Measurements from ENCODE around the gene RCC2. TPM values are rescaled to one million over a fixed set of nuclear protein-coding genes. Genes with fewer than 3 reads are reported as not detected.

The RCC2 gene
- total RNA-seq, 3 donors from 2014 or later (not counting 1 experiment from before 2014, with no cell fraction given) = 55.2 to 76.8 (median 73.2) TPM

DNA sequence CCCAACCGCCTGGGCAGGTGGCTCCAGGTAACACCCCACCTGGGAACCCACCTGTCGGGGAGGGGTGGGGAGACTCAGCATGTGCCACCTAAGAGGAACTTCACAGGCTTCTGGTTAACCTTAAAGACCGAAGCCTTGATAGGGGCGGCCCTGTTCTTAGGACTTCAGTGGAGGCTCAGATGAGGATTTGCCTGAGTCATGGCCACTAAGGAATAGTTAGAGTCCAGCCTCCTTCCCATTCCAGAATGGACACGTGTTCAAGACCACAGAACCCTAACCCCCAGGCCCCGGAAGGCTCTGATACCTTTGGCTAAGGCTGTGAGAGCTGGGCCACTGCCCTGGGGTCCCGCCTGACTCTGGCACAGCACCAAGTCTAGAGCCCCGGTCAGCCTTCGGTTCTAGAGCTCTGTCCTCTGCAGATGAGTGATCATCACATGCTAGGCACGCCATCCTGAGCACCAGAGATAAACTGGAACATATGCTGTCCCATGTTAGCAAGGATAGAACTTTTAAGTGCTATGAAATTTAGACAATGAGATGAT, 47.2 kb downstream of the RCC2 start:
- no peak for ATAC-seq
- Histone ChIP-seq H3K36me3 (ENCODE audit: control insufficient read depth, insufficient read depth, low read length) (no peaks in the 10 kb centered on the region), H3K27ac (ENCODE audit: low read length) (no peak overlapping the region), H3K27me3 (ENCODE audit: control insufficient read depth, insufficient read depth, low read length) (no peaks in the 10 kb centered on the region), H3K4me1 (ENCODE audit: control insufficient read depth, insufficient read depth, low read length) (no peaks in the 10 kb centered on the region), H3K4me3 (ENCODE audit: low read length) (no peak overlapping the region), H3K9me3 (ENCODE audit: control insufficient read depth, insufficient read depth, low read length) (no peaks in the 10 kb centered on the region)
- Mint-ChIP-seq H3K36me3 (no peaks in the 10 kb centered on the region), H3K27ac (no peak overlapping the region), H3K9me3 (no peaks in the 10 kb centered on the region), H3K4me1 (peaks cover 0 to 5% of the 10 kb centered on the region in 2 donors), H3K4me3 (no peak overlapping the region), H3K27me3 (ENCODE audit: low read depth in 2 of 2) (peaks cover 0 to 3% of the 10 kb centered on the region in 2 donors)
- intact Hi-C loops (cut with micrococcal nuclease) = no loop called here
- 81% methylated on average over 10 of the region's 10 CpGs for WGBS (ENCODE audit: insufficient coverage)
- TF ChIP-seq, protein P1, sequence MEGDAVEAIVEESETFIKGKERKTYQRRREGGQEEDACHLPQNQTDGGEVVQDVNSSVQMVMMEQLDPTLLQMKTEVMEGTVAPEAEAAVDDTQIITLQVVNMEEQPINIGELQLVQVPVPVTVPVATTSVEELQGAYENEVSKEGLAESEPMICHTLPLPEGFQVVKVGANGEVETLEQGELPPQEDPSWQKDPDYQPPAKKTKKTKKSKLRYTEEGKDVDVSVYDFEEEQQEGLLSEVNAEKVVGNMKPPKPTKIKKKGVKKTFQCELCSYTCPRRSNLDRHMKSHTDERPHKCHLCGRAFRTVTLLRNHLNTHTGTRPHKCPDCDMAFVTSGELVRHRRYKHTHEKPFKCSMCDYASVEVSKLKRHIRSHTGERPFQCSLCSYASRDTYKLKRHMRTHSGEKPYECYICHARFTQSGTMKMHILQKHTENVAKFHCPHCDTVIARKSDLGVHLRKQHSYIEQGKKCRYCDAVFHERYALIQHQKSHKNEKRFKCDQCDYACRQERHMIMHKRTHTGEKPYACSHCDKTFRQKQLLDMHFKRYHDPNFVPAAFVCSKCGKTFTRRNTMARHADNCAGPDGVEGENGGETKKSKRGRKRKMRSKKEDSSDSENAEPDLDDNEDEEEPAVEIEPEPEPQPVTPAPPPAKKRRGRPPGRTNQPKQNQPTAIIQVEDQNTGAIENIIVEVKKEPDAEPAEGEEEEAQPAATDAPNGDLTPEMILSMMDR (IDR thresholded peaks at IDR 0.05) = no peak
- DNase-seq = no peak

DNA sequence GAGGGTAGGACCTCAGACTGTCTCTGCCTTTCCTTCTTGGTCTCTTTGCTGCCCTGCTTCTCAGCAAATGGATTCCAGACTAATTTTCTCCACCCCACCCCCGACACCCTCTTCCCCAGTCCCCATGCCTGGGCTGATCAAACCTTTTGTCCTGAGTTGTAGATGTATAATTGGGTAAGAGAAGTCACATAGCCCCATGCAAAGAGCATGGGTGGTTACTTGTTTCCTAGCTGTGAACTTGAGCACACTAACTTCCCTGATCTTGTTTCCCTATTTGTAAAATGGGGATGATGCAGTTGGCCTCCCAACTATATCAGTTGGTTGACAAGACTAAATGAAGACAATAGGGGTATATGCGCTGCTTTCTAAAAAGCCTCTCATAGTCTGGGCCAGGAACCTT, 58.3 kb downstream of the RCC2 start:
- ATAC-seq (no peak), DNase-seq (no peak)
- TF ChIP-seq, protein P1 (IDR thresholded peaks at IDR 0.05) = no peak
- Mint-ChIP-seq H3K9me3 (no peaks in the 10 kb centered on the region), H3K4me3 (no peak overlapping the region), H3K36me3 (no peaks in the 10 kb centered on the region), H3K27me3 (ENCODE audit: low read depth in 2 of 2) (peaks cover 7 to 12% of the 10 kb centered on the region in 2 donors), H3K4me1 (no peaks in the 10 kb centered on the region), H3K27ac (no peak overlapping the region)
- no peaks in the 10 kb centered on the region for H3K27me3 ChIP-seq (ENCODE audit: control insufficient read depth, insufficient read depth, low read length)
- no peaks in the 10 kb centered on the region for H3K36me3 ChIP-seq (ENCODE audit: control insufficient read depth, insufficient read depth, low read length)
- 93% methylated on average over 1 of the region's 2 CpGs for WGBS (ENCODE audit: insufficient coverage)
- no peaks in the 10 kb centered on the region for H3K9me3 ChIP-seq (ENCODE audit: control insufficient read depth, insufficient read depth, low read length)
- H3K27ac ChIP-seq (ENCODE audit: low read length) = no peak overlapping the region
- no peak overlapping the region for H3K4me3 ChIP-seq (ENCODE audit: low read length)
- no peaks in the 10 kb centered on the region for H3K4me1 ChIP-seq (ENCODE audit: control insufficient read depth, insufficient read depth, low read length)
- intact Hi-C loops (cut with micrococcal nuclease) = no loop called here

DNA sequence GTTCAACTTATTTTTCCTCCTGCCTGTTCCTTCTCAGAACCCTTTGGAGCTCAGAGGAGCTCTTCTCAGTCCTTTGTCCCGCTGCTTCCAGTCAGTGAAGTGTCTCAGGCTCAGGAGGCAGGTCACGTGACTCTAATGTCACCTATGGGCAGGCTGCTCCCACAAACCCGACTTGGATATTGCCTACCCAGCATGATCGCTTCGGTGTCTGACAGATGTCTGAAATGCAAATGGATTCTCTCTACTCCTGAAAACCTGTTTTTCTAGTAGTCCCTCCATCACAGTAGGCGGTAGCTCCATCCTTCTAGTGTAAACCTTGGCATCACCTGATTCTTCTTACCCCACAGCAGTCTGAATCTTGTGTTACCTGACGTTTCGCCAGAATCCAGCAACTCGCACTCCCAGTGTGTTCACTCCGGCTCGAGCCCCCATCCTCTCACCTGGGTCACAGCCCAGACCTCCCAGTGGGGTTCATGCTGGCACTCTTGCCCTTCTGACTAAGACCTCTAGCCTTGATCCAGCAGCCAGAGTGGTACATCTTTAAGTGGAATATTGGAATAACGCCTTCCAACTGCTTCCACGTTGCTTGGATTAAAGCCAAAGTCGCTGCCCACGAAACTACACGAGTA, 62.0 kb downstream of the RCC2 start:
- Histone ChIP-seq H3K36me3 (ENCODE audit: control insufficient read depth, insufficient read depth, low read length) (no peaks in the 10 kb centered on the region), H3K27ac (ENCODE audit: low read length) (no peak overlapping the region), H3K4me3 (ENCODE audit: low read length) (no peak overlapping the region), H3K27me3 (ENCODE audit: control insufficient read depth, insufficient read depth, low read length) (no peaks in the 10 kb centered on the region), H3K9me3 (ENCODE audit: control insufficient read depth, insufficient read depth, low read length) (no peaks in the 10 kb centered on the region), H3K4me1 (ENCODE audit: control insufficient read depth, insufficient read depth, low read length) (no peaks in the 10 kb centered on the region)
- no peak overlapping the region for H3K4me3 Mint-ChIP-seq
- no peak overlapping the region for H3K27ac Mint-ChIP-seq
- peaks cover 7 to 12% of the 10 kb centered on the region in 2 donors for H3K27me3 Mint-ChIP-seq (ENCODE audit: low read depth in 2 of 2)
- no peak for ATAC-seq
- no peaks in the 10 kb centered on the region for H3K4me1 Mint-ChIP-seq
- no peaks in the 10 kb centered on the region for H3K9me3 Mint-ChIP-seq
- no peaks in the 10 kb centered on the region for H3K36me3 Mint-ChIP-seq
- WGBS (ENCODE audit: insufficient coverage) = 68% methylated on average over 16 of the region's 16 CpGs
- TF ChIP-seq, protein P1 (IDR thresholded peaks at IDR 0.05) = no peak
- no peak for DNase-seq
- intact Hi-C loops (cut with micrococcal nuclease) = no loop called here

DNA sequence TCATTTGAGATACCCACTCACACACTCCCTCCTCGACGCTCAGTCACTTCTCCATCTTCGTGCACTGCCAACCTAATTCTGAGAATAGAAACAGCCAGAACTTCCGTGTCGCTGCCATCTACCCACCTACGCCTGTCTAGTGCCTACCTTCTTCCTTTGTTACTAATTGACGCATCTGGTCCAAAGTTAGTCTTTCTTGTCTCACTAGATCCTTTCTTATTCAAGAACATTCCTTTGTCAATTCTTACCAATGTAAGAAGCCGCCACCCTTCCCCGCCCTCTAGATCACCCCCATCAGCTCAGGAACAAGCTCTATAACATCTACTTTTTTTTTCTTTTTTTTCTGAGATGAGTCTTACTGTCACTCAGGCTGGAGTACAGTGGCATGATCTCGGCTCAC, 63.8 kb downstream of the RCC2 start:
- Mint-ChIP-seq H3K36me3 (no peaks in the 10 kb centered on the region), H3K27ac (no peak overlapping the region), H3K4me3 (no peak overlapping the region), H3K27me3 (ENCODE audit: low read depth in 2 of 2) (peaks cover 7 to 12% of the 10 kb centered on the region in 2 donors), H3K9me3 (no peaks in the 10 kb centered on the region), H3K4me1 (no peaks in the 10 kb centered on the region)
- no peak for DNase-seq
- intact Hi-C loops (cut with micrococcal nuclease) = no loop called here
- H3K4me1 ChIP-seq (ENCODE audit: control insufficient read depth, insufficient read depth, low read length) = no peaks in the 10 kb centered on the region
- no peak overlapping the region for H3K27ac ChIP-seq (ENCODE audit: low read length)
- TF ChIP-seq, protein P1 (IDR thresholded peaks at IDR 0.05) = no peak
- H3K9me3 ChIP-seq (ENCODE audit: control insufficient read depth, insufficient read depth, low read length) = no peaks in the 10 kb centered on the region
- H3K36me3 ChIP-seq (ENCODE audit: control insufficient read depth, insufficient read depth, low read length) = no peaks in the 10 kb centered on the region
- H3K27me3 ChIP-seq (ENCODE audit: control insufficient read depth, insufficient read depth, low read length) = no peaks in the 10 kb centered on the region
- WGBS (ENCODE audit: insufficient coverage) = 90% methylated on average over 10 of the region's 10 CpGs
- H3K4me3 ChIP-seq (ENCODE audit: low read length) = no peak overlapping the region
- ATAC-seq = no peak

Measured in natural killer cell (primary cell).